ENCODE data around the gene SFXN3. TPM values are rescaled to one million over a fixed set of nuclear protein-coding genes. Genes with fewer than 3 reads are reported as not detected.

The SFXN3 gene
- total RNA-seq, 2 experiments from 2014 or later = 91.4 to 95.0 TPM

- H3K4me3 Mint-ChIP-seq = no peak overlapping the region
- no peaks in the 10 kb centered on the region for H3K27me3 Mint-ChIP-seq
- CTCF ChIA-PET = interaction anchor here (0.8 to 22.6 kb wide), 3 partner anchors 23 to 41 kb away, joined by 3 to 515 read pairs (median 4); partner anchors contain the start of gene KAZALD1
- H3K36me3 Mint-ChIP-seq (ENCODE audit: low read depth) = peaks cover 55% of the 10 kb centered on the region
- POLR2A ChIA-PET = interaction anchor here (0.9 to 1.1 kb wide), 2 partner anchors 25 to 26 kb away, joined by 4 read pairs; partner anchors contain the start of gene KAZALD1
- no peaks in the 10 kb centered on the region for H3K9me3 Mint-ChIP-seq
- peaks cover 27% of the 10 kb centered on the region for H3K4me1 Mint-ChIP-seq
- no peak overlapping the region for H3K27ac Mint-ChIP-seq
- DNase-seq = no peak
These were observed 4.3 kb downstream of the SFXN3 start for GRCh38 chr10:101035314-101035713.

DNA sequence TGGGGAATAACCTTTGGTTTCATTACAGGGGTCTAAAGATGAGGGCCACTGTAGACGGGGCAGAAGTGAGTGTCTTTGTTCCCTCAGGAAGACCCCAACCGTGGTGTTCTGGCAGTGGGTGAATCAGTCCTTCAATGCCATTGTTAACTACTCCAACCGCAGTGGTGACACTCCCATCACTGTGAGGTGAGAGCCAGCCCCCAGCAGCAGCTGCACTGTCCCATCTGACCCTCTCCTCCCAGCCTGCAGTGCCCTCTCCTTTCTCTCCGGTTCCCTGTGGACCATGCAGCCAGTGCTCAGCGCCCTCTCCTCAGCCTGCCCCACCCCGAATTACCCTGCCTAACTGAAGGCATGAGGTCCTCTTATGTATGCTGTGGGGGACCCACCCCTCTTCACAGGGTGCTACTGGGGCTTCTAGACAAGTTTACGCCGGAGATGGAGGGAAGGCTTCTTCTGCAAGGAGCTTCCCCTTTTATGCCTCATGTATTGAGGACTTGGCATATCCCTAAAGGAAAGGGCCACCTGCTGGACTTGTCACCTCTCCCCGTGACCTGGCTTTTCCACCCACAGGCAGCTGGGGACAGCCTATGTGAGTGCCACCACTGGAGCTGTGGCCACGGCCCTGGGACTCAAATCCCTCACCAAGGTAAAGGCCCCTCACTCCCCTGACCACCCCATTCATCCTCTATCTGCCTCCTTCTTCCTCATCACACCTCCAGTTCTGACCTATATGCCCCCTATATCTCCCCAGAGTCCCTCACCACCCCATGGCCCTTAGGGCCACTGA is 5.1 kb downstream of the SFXN3 start:
- DNase-seq = no peak

GRCh38 chr10:101036726-101037125 is 5.7 kb downstream of the SFXN3 start:
- Mint-ChIP-seq H3K36me3 (ENCODE audit: low read depth) (peaks cover 55% of the 10 kb centered on the region), H3K27me3 (no peaks in the 10 kb centered on the region), H3K4me1 (peaks cover 29% of the 10 kb centered on the region), H3K27ac (no peak overlapping the region), H3K9me3 (no peaks in the 10 kb centered on the region), H3K4me3 (no peak overlapping the region)
- DNase-seq = no peak
- ChIA-PET POLR2A (no interaction called here), CTCF (interaction anchor here (22.6 kb wide), 1 partner anchor 22 kb away, joined by 515 read pairs; the partner anchor contains the start of gene KAZALD1)

More for the DNA sequence above, 5.1 kb downstream of the SFXN3 start:
- Mint-ChIP-seq H3K27ac (no peak overlapping the region), H3K9me3 (no peaks in the 10 kb centered on the region), H3K36me3 (ENCODE audit: low read depth) (peaks cover 55% of the 10 kb centered on the region), H3K27me3 (no peaks in the 10 kb centered on the region), H3K4me3 (no peak overlapping the region), H3K4me1 (peaks cover 23% of the 10 kb centered on the region)
- ChIA-PET CTCF (interaction anchor here (0.8 to 22.6 kb wide), 2 partner anchors 22 to 38 kb away, joined by 3 to 515 read pairs; partner anchors contain the start of gene KAZALD1), POLR2A (no interaction called here)

- Mint-ChIP-seq H3K9me3 (no peaks in the 10 kb centered on the region), H3K36me3 (ENCODE audit: low read depth) (peaks cover 49% of the 10 kb centered on the region), H3K4me3 (no peak overlapping the region), H3K27ac (no peak overlapping the region), H3K27me3 (peaks cover 2% of the 10 kb centered on the region), H3K4me1 (peaks cover 34% of the 10 kb centered on the region)
- CTCF ChIA-PET = interaction anchor here (22.6 kb wide), 1 partner anchor 20 kb away, joined by 515 read pairs; the partner anchor contains the start of gene KAZALD1
- POLR2A ChIA-PET = interaction anchor here (1.1 to 6.0 kb wide), 2 partner anchors 22 to 39 kb away, joined by 3 to 44 read pairs; partner anchors contain the start of genes KAZALD1 and LZTS2
- DNase-seq = no peak
These were observed 7.5 kb downstream of the SFXN3 start for GRCh38 chr10:101038484-101038883.

GRCh38 chr10:101040061-101040460 is 9.0 kb downstream of the SFXN3 start:
- Mint-ChIP-seq H3K27ac (no peak overlapping the region), H3K4me1 (peaks cover 27% of the 10 kb centered on the region), H3K36me3 (ENCODE audit: low read depth) (peaks cover 40% of the 10 kb centered on the region), H3K9me3 (no peaks in the 10 kb centered on the region), H3K27me3 (peaks cover 6% of the 10 kb centered on the region), H3K4me3 (no peak overlapping the region)
- ChIA-PET CTCF (interaction anchor here (0.7 to 22.6 kb wide), 5 partner anchors 8 to 56 kb away, joined by 3 to 515 read pairs (median 5); partner anchors contain the start of genes KAZALD1, PDZD7 and SFXN3), POLR2A (interaction anchor here (0.5 to 6.0 kb wide), 3 partner anchors 9 to 23 kb away, joined by 3 to 44 read pairs (median 9); partner anchors contain the start of genes KAZALD1, PDZD7 and SFXN3)
- DNase-seq = no peak

DNA sequence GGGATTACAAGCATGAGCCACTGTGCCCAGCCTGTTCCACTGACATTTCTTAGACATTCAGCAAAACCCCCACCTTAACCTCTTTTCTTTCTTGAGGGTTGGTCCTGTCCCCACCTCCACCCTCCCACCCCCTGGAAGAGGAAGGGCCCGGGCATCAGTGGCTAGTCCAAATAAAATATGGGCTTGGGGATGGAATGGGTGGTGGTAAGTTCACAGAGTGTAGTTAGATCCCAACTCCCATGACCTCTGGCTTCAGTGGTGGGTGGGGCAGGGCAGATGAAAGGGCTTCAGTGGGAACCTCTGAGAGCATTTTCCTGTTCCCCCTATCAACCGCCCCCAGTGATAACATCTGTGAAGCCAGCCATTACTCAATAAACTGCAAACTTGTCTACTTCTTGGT is 9.8 kb downstream of the SFXN3 start:
- no peak overlapping the region for H3K4me3 Mint-ChIP-seq
- peaks cover 10% of the 10 kb centered on the region for H3K27me3 Mint-ChIP-seq
- H3K4me1 Mint-ChIP-seq = peaks cover 27% of the 10 kb centered on the region
- ChIA-PET CTCF (interaction anchor here (0.6 to 22.6 kb wide), 15 partner anchors 9 to 762 kb away, joined by 3 to 515 read pairs (median 5); partner anchors contain the start of genes KAZALD1, PDZD7 and SFXN3), POLR2A (interaction anchor here (1.1 to 6.0 kb wide), 4 partner anchors 10 to 26 kb away, joined by 3 to 44 read pairs (median 20); partner anchors contain the start of genes KAZALD1, PDZD7 and SFXN3)
- no peaks in the 10 kb centered on the region for H3K9me3 Mint-ChIP-seq
- peaks cover 35% of the 10 kb centered on the region for H3K36me3 Mint-ChIP-seq (ENCODE audit: low read depth)
- no peak overlapping the region for H3K27ac Mint-ChIP-seq
- no peak for DNase-seq

GRCh38 chr10:101041252-101041761 is 10.3 kb downstream of the SFXN3 start:
- ChIA-PET POLR2A (interaction anchor here (1.1 to 6.0 kb wide), 5 partner anchors 9 to 25 kb away, joined by 3 to 44 read pairs (median 5); partner anchors contain the start of genes KAZALD1, PDZD7 and SFXN3), CTCF (interaction anchor here (0.6 to 22.6 kb wide), 16 partner anchors 9 to 762 kb away, joined by 3 to 515 read pairs (median 5); partner anchors contain the start of genes KAZALD1, PDZD7 and SFXN3)
- peaks cover 27% of the 10 kb centered on the region for H3K4me1 Mint-ChIP-seq
- peaks cover 30% of the 10 kb centered on the region for H3K36me3 Mint-ChIP-seq (ENCODE audit: low read depth)
- no peaks in the 10 kb centered on the region for H3K9me3 Mint-ChIP-seq
- peak; percentile 75 for DNase-seq
- no peak overlapping the region for H3K27ac Mint-ChIP-seq
- peaks cover 12% of the 10 kb centered on the region for H3K27me3 Mint-ChIP-seq
- H3K4me3 Mint-ChIP-seq = no peak overlapping the region

DNA sequence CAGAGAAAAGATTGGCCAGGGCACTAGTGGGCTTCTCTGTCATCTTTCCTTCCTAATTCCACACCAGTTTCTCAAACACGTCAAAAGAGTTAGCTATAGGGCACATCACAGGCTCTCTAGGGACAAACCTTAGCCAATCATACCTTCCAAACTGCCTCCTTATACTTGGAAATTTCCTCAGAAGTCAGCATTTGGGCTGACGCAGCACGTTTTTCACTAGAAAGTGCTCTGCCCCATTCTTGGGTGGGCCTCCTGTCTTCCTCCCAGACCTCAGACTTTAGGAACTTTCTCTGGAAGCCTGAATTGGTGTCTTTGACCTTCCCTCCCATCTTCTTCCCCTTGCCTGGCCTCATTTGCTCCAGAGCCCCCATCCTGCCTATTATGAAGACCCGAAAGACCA is 11.1 kb downstream of the SFXN3 start:
- ChIA-PET POLR2A (interaction anchor here (0.5 to 6.0 kb wide), 9 partner anchors 8 to 106 kb away, joined by 3 to 44 read pairs (median 6); partner anchors contain the start of genes KAZALD1, PDZD7 and SFXN3), CTCF (interaction anchor here (0.7 to 22.6 kb wide), 13 partner anchors 10 to 100 kb away, joined by 3 to 515 read pairs (median 5); partner anchors contain the start of genes KAZALD1, PDZD7 and SFXN3)
- peaks cover 22% of the 10 kb centered on the region for H3K36me3 Mint-ChIP-seq (ENCODE audit: low read depth)
- no peak overlapping the region for H3K27ac Mint-ChIP-seq
- peaks cover 27% of the 10 kb centered on the region for H3K4me1 Mint-ChIP-seq
- no peak for DNase-seq
- peaks cover 20% of the 10 kb centered on the region for H3K27me3 Mint-ChIP-seq
- H3K4me3 Mint-ChIP-seq = peak overlapping the region; percentile 96
- H3K9me3 Mint-ChIP-seq = no peaks in the 10 kb centered on the region

DNA sequence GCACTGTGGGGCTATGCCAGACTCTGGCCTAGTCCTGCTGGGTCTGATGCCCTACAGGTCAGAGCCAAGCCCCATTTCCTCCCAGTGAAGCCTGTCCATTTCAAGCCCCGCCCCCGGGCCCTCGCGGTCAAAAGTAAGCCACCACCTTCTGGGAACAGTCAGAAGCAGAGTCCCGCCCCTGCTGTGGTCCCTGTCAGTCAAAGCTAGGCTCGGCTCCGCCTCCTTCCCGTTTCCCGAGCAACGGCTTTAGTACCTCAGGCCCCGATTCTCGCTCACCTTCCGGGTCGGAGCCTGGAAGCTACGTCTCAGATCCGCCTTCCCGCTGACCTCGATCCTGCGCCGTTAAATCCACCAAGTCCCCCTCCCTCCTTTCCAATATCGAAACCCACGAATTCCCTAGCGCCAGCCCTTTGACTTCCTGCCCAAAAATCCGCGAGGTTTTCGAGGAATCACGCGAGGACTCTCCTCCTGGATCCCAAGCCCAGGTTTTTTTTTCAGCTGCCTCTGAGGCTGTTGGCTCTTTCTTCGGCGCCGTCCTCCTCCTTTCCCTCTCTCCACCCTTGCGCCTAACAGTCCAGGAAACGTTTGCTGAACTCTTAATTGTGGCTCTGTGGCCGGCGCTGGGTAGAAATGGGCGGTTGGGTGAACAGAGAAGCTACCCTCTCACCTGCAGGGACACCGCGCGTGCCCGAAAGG is 11.8 kb downstream of the SFXN3 start:
- H3K4me1 Mint-ChIP-seq = peaks cover 27% of the 10 kb centered on the region
- peak; percentile 93 for DNase-seq
- peaks cover 15% of the 10 kb centered on the region for H3K36me3 Mint-ChIP-seq (ENCODE audit: low read depth)
- CTCF ChIA-PET = interaction anchor here (0.7 to 22.6 kb wide), 10 partner anchors 11 to 99 kb away, joined by 3 to 515 read pairs (median 8); partner anchors contain the start of genes KAZALD1, PDZD7 and SFXN3
- H3K27me3 Mint-ChIP-seq = peaks cover 27% of the 10 kb centered on the region
- H3K4me3 Mint-ChIP-seq = peak overlapping the region; percentile 96
- POLR2A ChIA-PET = interaction anchor here (0.5 to 6.0 kb wide), 10 partner anchors 7 to 106 kb away, joined by 3 to 44 read pairs (median 6); partner anchors contain the start of genes KAZALD1, PDZD7 and SFXN3
- H3K9me3 Mint-ChIP-seq = no peaks in the 10 kb centered on the region
- H3K27ac Mint-ChIP-seq = peak overlapping the region; percentile 80

DNA sequence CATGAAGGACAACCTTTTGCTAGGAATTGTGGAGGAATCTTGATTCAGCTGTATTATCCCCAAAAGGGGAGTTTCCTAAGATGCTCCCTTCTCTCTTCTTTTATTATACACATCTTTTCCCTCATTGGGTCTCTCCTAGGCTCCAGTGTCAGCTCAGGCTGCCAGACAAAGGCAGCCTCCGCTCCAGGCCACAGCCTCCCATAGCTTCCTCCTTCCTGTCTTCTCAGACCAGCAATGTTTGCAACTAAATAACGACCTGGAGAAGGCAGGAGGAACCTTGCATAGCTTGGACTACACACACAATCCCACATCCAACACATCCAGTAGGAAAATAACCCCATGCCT is 12.3 kb downstream of the SFXN3 start:
- Mint-ChIP-seq H3K27me3 (peaks cover 32% of the 10 kb centered on the region), H3K9me3 (no peaks in the 10 kb centered on the region), H3K27ac (no peak overlapping the region), H3K36me3 (ENCODE audit: low read depth) (peaks cover 10% of the 10 kb centered on the region), H3K4me1 (peaks cover 28% of the 10 kb centered on the region), H3K4me3 (peak overlapping the region; percentile 96)
- CTCF ChIA-PET = interaction anchor here (0.8 to 22.6 kb wide), 10 partner anchors 11 to 171 kb away, joined by 3 to 515 read pairs (median 8); partner anchors contain the start of genes KAZALD1, PDZD7 and SFXN3
- POLR2A ChIA-PET = interaction anchor here (0.7 to 6.0 kb wide), 8 partner anchors 8 to 89 kb away, joined by 3 to 44 read pairs (median 6); partner anchors contain the start of genes KAZALD1, PDZD7 and SFXN3
- DNase-seq = no peak

DNA sequence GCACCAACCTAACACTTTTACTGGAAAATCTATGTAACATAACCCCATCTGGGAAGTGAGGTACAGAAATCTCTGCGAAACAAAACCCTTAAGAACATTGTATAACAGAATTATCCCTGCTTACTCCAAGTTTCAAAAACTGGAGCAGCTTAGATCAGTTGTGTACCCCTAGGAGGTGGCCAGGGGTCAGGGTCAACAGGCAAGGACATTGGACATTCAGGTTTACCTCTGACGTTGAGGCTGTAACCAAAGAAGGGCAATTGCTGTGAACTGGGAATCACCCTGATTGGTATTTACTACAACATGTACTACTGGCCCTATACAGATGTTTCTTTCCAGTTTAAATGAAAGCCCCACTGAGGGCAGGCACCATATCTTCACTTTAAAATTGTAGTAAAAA is 13.1 kb downstream of the SFXN3 start:
- H3K27me3 Mint-ChIP-seq = peaks cover 40% of the 10 kb centered on the region

More for the DNA sequence above, 13.1 kb downstream of the SFXN3 start:
- DNase-seq = no peak
- no peaks in the 10 kb centered on the region for H3K9me3 Mint-ChIP-seq
- H3K4me3 Mint-ChIP-seq = no peak overlapping the region
- peaks cover 3% of the 10 kb centered on the region for H3K36me3 Mint-ChIP-seq (ENCODE audit: low read depth)
- ChIA-PET CTCF (interaction anchor here (0.8 to 22.6 kb wide), 6 partner anchors 12 to 170 kb away, joined by 4 to 515 read pairs (median 32); partner anchors contain the start of genes KAZALD1, PDZD7 and SFXN3), POLR2A (interaction anchor here (1.8 to 6.0 kb wide), 4 partner anchors 8 to 18 kb away, joined by 7 to 44 read pairs (median 22); partner anchors contain the start of genes KAZALD1, PDZD7 and SFXN3)
- no peak overlapping the region for H3K27ac Mint-ChIP-seq
- H3K4me1 Mint-ChIP-seq = peaks cover 34% of the 10 kb centered on the region

Measured in activated CD4-positive, alpha-beta memory T cell treated with anti-CD3 and anti-CD28 coated beads, Interleukin-2, amount 10 ng/mL, durations not matched to agents 7 days and 5 days (primary cell).